Measurements from ENCODE around the gene SCNN1A.

Gene SCNN1A

GRCh38 chr12:6361834-6362233 lies 13.5 kb downstream of the SCNN1A start:
- peaks cover 41% of the 10 kb centered on the region for H3K4me1 ChIP-seq (ENCODE audit: insufficient read depth, poor library complexity, severe bottlenecking)
- TF ChIP-seq CTCF (IDR thresholded peaks at IDR 0.05; ENCODE audit: poor library complexity, severe bottlenecking), result no peak
- peak overlapping the region; percentile 100 for H3K27ac ChIP-seq (ENCODE audit: poor library complexity, severe bottlenecking)
- no peaks in the 10 kb centered on the region for H3K27me3 ChIP-seq (ENCODE audit: insufficient read depth, poor library complexity, severe bottlenecking)
- H3K36me3 ChIP-seq (ENCODE audit: low read depth), result peaks cover 96% of the 10 kb centered on the region
- DNase-seq (ENCODE audit: low spot score) (peak; percentile 91), ATAC-seq (ENCODE audit: low read depth) (peak; percentile 80)
- no peaks in the 10 kb centered on the region for H3K9me3 ChIP-seq (ENCODE audit: severe bottlenecking)
- no peak overlapping the region for H3K4me3 ChIP-seq (ENCODE audit: severe bottlenecking)

GRCh38 chr12:6360578-6361490 lies 14.5 kb downstream of the SCNN1A start:
- no peak for TF ChIP-seq CTCF (IDR thresholded peaks at IDR 0.05; ENCODE audit: poor library complexity, severe bottlenecking)
- no peaks in the 10 kb centered on the region for H3K27me3 ChIP-seq (ENCODE audit: insufficient read depth, poor library complexity, severe bottlenecking)
- peaks cover 39% of the 10 kb centered on the region for H3K4me1 ChIP-seq (ENCODE audit: insufficient read depth, poor library complexity, severe bottlenecking)
- DNase-seq (ENCODE audit: low spot score), result no peak
- H3K27ac ChIP-seq (ENCODE audit: poor library complexity, severe bottlenecking), result peak overlapping the region; percentile 100
- no peak overlapping the region for H3K4me3 ChIP-seq (ENCODE audit: severe bottlenecking)
- ATAC-seq (ENCODE audit: low read depth), result no peak
- no peaks in the 10 kb centered on the region for H3K9me3 ChIP-seq (ENCODE audit: severe bottlenecking)
- H3K36me3 ChIP-seq (ENCODE audit: low read depth), result peaks cover 96% of the 10 kb centered on the region

GRCh38 chr12:6360080-6360571 lies 15.2 kb downstream of the SCNN1A start:
- Histone ChIP-seq H3K4me3 (ENCODE audit: severe bottlenecking) (no peak overlapping the region), H3K36me3 (ENCODE audit: low read depth) (peaks cover 96% of the 10 kb centered on the region), H3K27me3 (ENCODE audit: insufficient read depth, poor library complexity, severe bottlenecking) (no peaks in the 10 kb centered on the region), H3K9me3 (ENCODE audit: severe bottlenecking) (no peaks in the 10 kb centered on the region), H3K27ac (ENCODE audit: poor library complexity, severe bottlenecking) (peak overlapping the region; percentile 100), H3K4me1 (ENCODE audit: insufficient read depth, poor library complexity, severe bottlenecking) (peaks cover 34% of the 10 kb centered on the region)
- DNase-seq (ENCODE audit: low spot score) (no peak), ATAC-seq (ENCODE audit: low read depth) (no peak)
- no peak for TF ChIP-seq CTCF (IDR thresholded peaks at IDR 0.05; ENCODE audit: poor library complexity, severe bottlenecking)

GRCh38 chr12:6358881-6359280 lies 16.5 kb downstream of the SCNN1A start:
- Histone ChIP-seq H3K4me3 (ENCODE audit: severe bottlenecking) (no peak overlapping the region), H3K27me3 (ENCODE audit: insufficient read depth, poor library complexity, severe bottlenecking) (no peaks in the 10 kb centered on the region), H3K4me1 (ENCODE audit: insufficient read depth, poor library complexity, severe bottlenecking) (peaks cover 22% of the 10 kb centered on the region), H3K27ac (ENCODE audit: poor library complexity, severe bottlenecking) (no peak overlapping the region), H3K36me3 (ENCODE audit: low read depth) (peaks cover 98% of the 10 kb centered on the region), H3K9me3 (ENCODE audit: severe bottlenecking) (no peaks in the 10 kb centered on the region)
- ATAC-seq (ENCODE audit: low read depth) (no peak), DNase-seq (ENCODE audit: low spot score) (no peak)
- TF ChIP-seq CTCF (IDR thresholded peaks at IDR 0.05; ENCODE audit: poor library complexity, severe bottlenecking), result no peak

GRCh38 chr12:6356374-6356820 lies 19.0 kb downstream of the SCNN1A start:
- H3K27me3 ChIP-seq (ENCODE audit: insufficient read depth, poor library complexity, severe bottlenecking), result no peaks in the 10 kb centered on the region
- no peak for TF ChIP-seq CTCF (IDR thresholded peaks at IDR 0.05; ENCODE audit: poor library complexity, severe bottlenecking)
- no peak overlapping the region for H3K4me3 ChIP-seq (ENCODE audit: severe bottlenecking)
- peaks cover 95% of the 10 kb centered on the region for H3K36me3 ChIP-seq (ENCODE audit: low read depth)
- H3K27ac ChIP-seq (ENCODE audit: poor library complexity, severe bottlenecking), result no peak overlapping the region
- ATAC-seq (ENCODE audit: low read depth) (no peak), DNase-seq (ENCODE audit: low spot score) (no peak)
- H3K9me3 ChIP-seq (ENCODE audit: severe bottlenecking), result no peaks in the 10 kb centered on the region
- peaks cover under 1% of the 10 kb centered on the region for H3K4me1 ChIP-seq (ENCODE audit: insufficient read depth, poor library complexity, severe bottlenecking)

All from RWPE2 (cell line).